HepG2 (cell line): Measurements from ENCODE around the gene ACSL1. TPM values are rescaled to one million over a fixed set of nuclear protein-coding genes. Genes with fewer than 3 reads are reported as not detected.
A peak's percentile ranks its signal among the peaks of the same experiment; 100 is the strongest.

Experiments
- BCL6 ChIP-seq: IDR thresholded peaks from 2 replicates; pipeline ENCODE4 v1.6.1; 2016; ENCODE audit warnings: missing genetic modification reagents, missing compliant biosample characterization
- CAMTA2 ChIP-seq: sonication (generic); formaldehyde crosslinking; IDR thresholded peaks from 2 replicates; pipeline ENCODE4 v1.4.0; 2020; ENCODE audit warnings: mild to moderate bottlenecking, missing genetic modification reagents, borderline replicate concordance
- CBX1 ChIP-seq: IDR thresholded peaks from one replicate; pipeline ENCODE4 v1.6.1; 2016; ENCODE audit warnings: antibody characterized with exemption, low read depth
- FOXP1 ChIP-seq, 2 experiments: fragments of 450-650 bp in 1 of 2; IDR thresholded peaks; 2 replicates each; pipeline ENCODE4 v1.6.1; 2017 to 2018; ENCODE audit warnings: antibody characterized with exemption in 1 of 2
- HNRNPUL1 ChIP-seq: fragments of 200-400 bp; formaldehyde crosslinking; IDR thresholded peaks from 2 replicates; pipeline ENCODE4 v1.6.1; 2017; ENCODE audit warnings: low read depth, mild to moderate bottlenecking, low read length, moderate library complexity
- KAT2B ChIP-seq: fragments of 150-350 bp; IDR thresholded peaks from 2 replicates; pipeline ENCODE4 v1.6.1; 2014; ENCODE audit warnings: low read depth, low read length, borderline replicate concordance
- KAT8 ChIP-seq: IDR thresholded peaks from 2 replicates; pipeline ENCODE4 v1.6.1; 2016; ENCODE audit warnings: missing genetic modification reagents, missing compliant biosample characterization
- PLRG1 ChIP-seq: fragments of 450-650 bp; conservative IDR thresholded peaks from 2 replicates; pipeline ENCODE4 v1.6.1; 2016
- SOX13 ChIP-seq, 3 experiments: fragments of 450-650 bp in 1 of 3; sonication (generic) in 1 of 3; formaldehyde crosslinking in 1 of 3; IDR thresholded peaks in 2 of 3; conservative IDR thresholded peaks in 1 of 3; 2 replicates each; pipeline versions ENCODE4 v1.5.0 to v1.6.1; 2016 to 2020; ENCODE audit warnings: antibody characterized with exemption in 1 of 3, mild to moderate bottlenecking in 1 of 3, missing compliant biosample characterization in 1 of 3, missing genetic modification reagents in 1 of 3, moderate library complexity in 1 of 3
- TBX3 ChIP-seq: fragments of 450-650 bp; IDR thresholded peaks from 2 replicates; pipeline ENCODE4 v1.6.1; 2017; ENCODE audit warnings: antibody characterized with exemption, mild to moderate bottlenecking, inconsistent platforms, borderline replicate concordance
- TCF7 ChIP-seq: sonication (generic); IDR thresholded peaks from 2 replicates; pipeline ENCODE4 v1.6.1; 2016; ENCODE audit warnings: antibody characterized with exemption, low read depth
- THAP9 ChIP-seq: sonication (generic); formaldehyde crosslinking; IDR thresholded peaks from 2 replicates; pipeline ENCODE4; 2020; ENCODE audit warnings: missing genetic modification reagents, mild to moderate bottlenecking, borderline replicate concordance
- TRIM24 ChIP-seq: sonication (generic); formaldehyde crosslinking; IDR thresholded peaks from 2 replicates; pipeline ENCODE4 v1.8.0; 2022; ENCODE audit warnings: mild to moderate bottlenecking, missing genetic modification reagents
- ZNF256 ChIP-seq: sonication (generic); formaldehyde crosslinking; conservative IDR thresholded peaks from 2 replicates; pipeline ENCODE4 v1.4.0; 2020; ENCODE audit warnings: missing genetic modification reagents
- ZNF670 ChIP-seq: sonication (generic); formaldehyde crosslinking; IDR thresholded peaks from 2 replicates; pipeline ENCODE4 v1.8.0; 2022; ENCODE audit warnings: mild to moderate bottlenecking, missing genetic modification reagents, borderline replicate concordance
- ZNF75D ChIP-seq: sonication (generic); formaldehyde crosslinking; IDR thresholded peaks from 2 replicates; pipeline ENCODE4 v1.8.1; 2023; ENCODE audit warnings: missing genetic modification reagents, mild to moderate bottlenecking, borderline replicate concordance
- polyA plus RNA-seq, 8 experiments: library from polyadenylated mRNA; depleted of rRNA in 3 of 8; stranded (reverse) in 7 of 8; unstranded in 1 of 8; fragments of >200 nt; fragmentation: Illumina TruSeq in 4 of 8; extraction: Trizol in 4 of 8; gene quantifications; 2 replicates each; pipeline versions ENCODE4 v1.2.1 to v1.2.3, GENCODE V29; 2011 to 2016; ENCODE audit warnings: low read depth in 4 of 8, missing spikeins in 1 of 8, mixed read lengths in 1 of 8; ENCODE audit not compliant: insufficient read depth in 1 of 8
- total RNA-seq, 5 experiments: library from RNA; depleted of rRNA; stranded (reverse); fragments of >200 nt; fragmentation: Illumina TruSeq; extraction: Trizol; gene quantifications; 2 replicates each; pipeline ENCODE4 v1.2.3, GENCODE V29; 2016; ENCODE audit warnings: low read depth in 1 of 5

Gene ACSL1
- total and polyA plus RNA-seq, 2 of the 13 experiments (the other 11 are each of a cell fraction or from before 2014, with no cell fraction given) = 10.0 to 29.8 TPM

GRCh38 chr4:184776821-184777220 is 48.9 kb downstream of the ACSL1 start (continued):
- no peak for TF ChIP-seq CAMTA2 (CRISPR knock-in tag)
- no peak for TF ChIP-seq PLRG1
- TF ChIP-seq KAT2B = peak; percentile 69; the same call in 1 of the 2 replicates
- TF ChIP-seq BCL6 (CRISPR knock-in tag) = peak; percentile 61; the same call in 1 of the 2 replicates
- TF ChIP-seq THAP9 (CRISPR knock-in tag) = no peak
- TF ChIP-seq TBX3 = peak; percentile 45; the same call in 1 of the 2 replicates
- no peak for TF ChIP-seq ZNF75D (CRISPR knock-in tag)
- no peak for TF ChIP-seq KAT8 (CRISPR knock-in tag)
- TF ChIP-seq HNRNPUL1 = no peak
- 0 out of 2 replicates have a peak, but pooled peaks have one; percentile 27 for TF ChIP-seq ZNF670 (CRISPR knock-in tag)
- TF ChIP-seq CBX1 = no peak
- TF ChIP-seq TRIM24 = no peak
- TF ChIP-seq SOX13 (IDR thresholded peaks at IDR 0.05) = peak; percentile 31; the same call in 1 of the 2 replicates
- peak in 1 of 2 experiments; percentile 84; a peak in 2 of 4 replicates for TF ChIP-seq SOX13 (CRISPR knock-in tag; conservative IDR thresholded peaks at IDR 0.05 in 1 of 2, IDR thresholded peaks at IDR 0.05 in 1 of 2)
- TF ChIP-seq FOXP1 (IDR thresholded peaks at IDR 0.05) = peak; percentile 74; the same call in 1 of the 2 replicates
- TF ChIP-seq FOXP1 (CRISPR knock-in tag; IDR thresholded peaks at IDR 0.05) = peak; percentile 87
- TF ChIP-seq TCF7 = peak; percentile 27; the same call in 1 of the 2 replicates
- no peak for TF ChIP-seq ZNF256 (CRISPR knock-in tag)
